MCF 10A (cell line): ENCODE data around the gene WDPCP. TPM values are rescaled to one million over a fixed set of nuclear protein-coding genes. Genes with fewer than 3 reads are reported as not detected.
"Not testable (repeated sequence)": the region's sequence is repeated elsewhere in the genome, so short reads cannot be mapped to it uniquely, and the experiment has no call there.

Experiments used
- BruUV-seq: library from RNA; stranded (reverse); fragments of 400-500 nt; replicated peaks from 2 replicates; lab custom pipeline; 2021; lab: Mats Ljungman, UMichigan
- CTCF ChIA-PET: fragments of 300-600 bp; sonication (Branson Sonifier 250); formaldehyde crosslinking; extraction: SDS; loops from one replicate; lab custom pipeline; 2021; ENCODE audit warnings: antibody characterized with exemption, inconsistent platforms; lab: Yijun Ruan, JAX
- POLR2A ChIA-PET: fragments of 300-600, 350-650 bp; sonication (Branson Sonifier 250); formaldehyde crosslinking; extraction: SDS; loops from one replicate; lab custom pipeline; 2020; ENCODE audit warnings: antibody characterized with exemption, inconsistent platforms; lab: Yijun Ruan, JAX
- DNase-seq: peaks from one replicate; pipeline ENCODE4 v3.0.0-alpha.2; 2018; ENCODE audit not compliant: unreplicated experiment
- H3K27ac Mint-ChIP-seq: one replicate; pipeline ENCODE4 v1.8.0; 2022; ENCODE audit warnings: mild to moderate bottlenecking, low read depth, mixed read lengths; ENCODE audit not compliant: unreplicated experiment
- H3K27me3 Mint-ChIP-seq: one replicate; pipeline ENCODE4 v1.8.0; 2022; ENCODE audit warnings: mixed read lengths; ENCODE audit not compliant: insufficient read depth, unreplicated experiment
- H3K36me3 Mint-ChIP-seq: one replicate; pipeline ENCODE4 v1.8.0; 2022; ENCODE audit warnings: mild to moderate bottlenecking, moderate library complexity, mixed read lengths; ENCODE audit not compliant: insufficient read depth, unreplicated experiment
- H3K4me1 Mint-ChIP-seq: one replicate; pipeline ENCODE4 v1.8.0; 2022; ENCODE audit warnings: mixed read lengths; ENCODE audit not compliant: insufficient read depth, unreplicated experiment
- H3K4me3 Mint-ChIP-seq: one replicate; pipeline ENCODE4 v1.8.0; 2022; ENCODE audit warnings: mild to moderate bottlenecking, moderate library complexity, mixed read lengths; ENCODE audit not compliant: unreplicated experiment
- H3K9me3 Mint-ChIP-seq: one replicate; pipeline ENCODE4 v1.8.0; 2022; ENCODE audit warnings: mixed read lengths; ENCODE audit not compliant: unreplicated experiment
- intact Hi-C: fragments of 100-400 bp; cut with micrococcal nuclease; formaldehyde crosslinking; loops from 2 replicates; pipeline ENCODE4 v1.14.1; 2022
- total RNA-seq: library from RNA; stranded (reverse); gene quantifications from 2 replicates; pipeline ENCODE4 v1.2.3, GENCODE V29; 2022
- TF ChIP-seq, protein P1 (sequence below): fragments of 200-600 bp; IDR thresholded peaks from one replicate; pipeline ENCODE4 v1.8.0; 2022; ENCODE audit warnings: antibody characterized with exemption, mild to moderate bottlenecking; ENCODE audit not compliant: unreplicated experiment

The WDPCP gene
- total RNA-seq, 1 experiment from 2014 or later, result 6.9 TPM

- no TSS peak for BruUV-seq
Measured at GRCh38 chr2:63326473-63326872, 261.8 kb downstream of the WDPCP start.

GRCh38 chr2:63323662-63324061, 264.6 kb downstream of the WDPCP start:
- BruUV-seq, CTCF ChIA-PET, POLR2A ChIA-PET: not testable (repeated sequence)

More at GRCh38 chr2:63326473-63326872, 261.8 kb downstream of the WDPCP start:
- intact Hi-C loops, result no loop called here
- Mint-ChIP-seq H3K36me3 (no peaks in the 10 kb centered on the region), H3K9me3 (no peaks in the 10 kb centered on the region), H3K27ac (no peak overlapping the region), H3K4me3 (no peak overlapping the region), H3K4me1 (no peaks in the 10 kb centered on the region), H3K27me3 (no peaks in the 10 kb centered on the region)
- DNase-seq, result no peak
- ChIA-PET POLR2A (no interaction called here), CTCF (no interaction called here)
- TF ChIP-seq, protein P1, sequence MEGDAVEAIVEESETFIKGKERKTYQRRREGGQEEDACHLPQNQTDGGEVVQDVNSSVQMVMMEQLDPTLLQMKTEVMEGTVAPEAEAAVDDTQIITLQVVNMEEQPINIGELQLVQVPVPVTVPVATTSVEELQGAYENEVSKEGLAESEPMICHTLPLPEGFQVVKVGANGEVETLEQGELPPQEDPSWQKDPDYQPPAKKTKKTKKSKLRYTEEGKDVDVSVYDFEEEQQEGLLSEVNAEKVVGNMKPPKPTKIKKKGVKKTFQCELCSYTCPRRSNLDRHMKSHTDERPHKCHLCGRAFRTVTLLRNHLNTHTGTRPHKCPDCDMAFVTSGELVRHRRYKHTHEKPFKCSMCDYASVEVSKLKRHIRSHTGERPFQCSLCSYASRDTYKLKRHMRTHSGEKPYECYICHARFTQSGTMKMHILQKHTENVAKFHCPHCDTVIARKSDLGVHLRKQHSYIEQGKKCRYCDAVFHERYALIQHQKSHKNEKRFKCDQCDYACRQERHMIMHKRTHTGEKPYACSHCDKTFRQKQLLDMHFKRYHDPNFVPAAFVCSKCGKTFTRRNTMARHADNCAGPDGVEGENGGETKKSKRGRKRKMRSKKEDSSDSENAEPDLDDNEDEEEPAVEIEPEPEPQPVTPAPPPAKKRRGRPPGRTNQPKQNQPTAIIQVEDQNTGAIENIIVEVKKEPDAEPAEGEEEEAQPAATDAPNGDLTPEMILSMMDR, result no peak

DNA sequence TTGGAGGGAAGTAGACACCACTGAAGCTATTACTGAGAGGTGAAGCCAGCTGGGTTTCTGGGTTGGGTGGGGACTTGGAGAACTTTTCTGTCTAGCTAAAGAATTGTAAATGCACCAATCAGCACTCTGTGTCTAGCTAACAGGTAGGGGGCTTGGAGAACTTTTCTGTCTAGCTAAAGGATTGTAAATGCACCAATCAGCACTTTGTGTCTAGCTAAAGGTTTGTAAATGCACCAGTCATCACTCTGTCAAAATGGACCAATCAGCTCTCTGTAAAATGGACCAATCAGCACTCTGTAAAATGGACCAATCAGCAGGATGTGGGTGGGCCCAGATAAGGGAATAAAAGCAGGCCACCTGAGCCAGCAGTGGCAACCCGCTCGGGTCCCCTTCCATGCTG, 266.3 kb downstream of the WDPCP start:
- CTCF ChIA-PET, result interaction anchor here (0.7 kb wide), 2 partner anchors 87 to 166 kb away, joined by 3 read pairs; no protein-coding TSS in a partner anchor
- H3K4me3 Mint-ChIP-seq, H3K27me3 Mint-ChIP-seq, BruUV-seq, H3K36me3 Mint-ChIP-seq, intact Hi-C loops, POLR2A ChIA-PET, H3K9me3 Mint-ChIP-seq, DNase-seq, H3K4me1 Mint-ChIP-seq, H3K27ac Mint-ChIP-seq: not testable (repeated sequence)

More at GRCh38 chr2:63323662-63324061, 264.6 kb downstream of the WDPCP start:
- H3K27me3 Mint-ChIP-seq, intact Hi-C loops, H3K9me3 Mint-ChIP-seq, H3K4me1 Mint-ChIP-seq, H3K4me3 Mint-ChIP-seq, H3K36me3 Mint-ChIP-seq, H3K27ac Mint-ChIP-seq, DNase-seq: not testable (repeated sequence)

GRCh38 chr2:63320669-63321068, 267.6 kb downstream of the WDPCP start:
- Mint-ChIP-seq H3K4me1 (no peaks in the 10 kb centered on the region), H3K27ac (no peak overlapping the region)
- BruUV-seq, result no TSS peak

DNA sequence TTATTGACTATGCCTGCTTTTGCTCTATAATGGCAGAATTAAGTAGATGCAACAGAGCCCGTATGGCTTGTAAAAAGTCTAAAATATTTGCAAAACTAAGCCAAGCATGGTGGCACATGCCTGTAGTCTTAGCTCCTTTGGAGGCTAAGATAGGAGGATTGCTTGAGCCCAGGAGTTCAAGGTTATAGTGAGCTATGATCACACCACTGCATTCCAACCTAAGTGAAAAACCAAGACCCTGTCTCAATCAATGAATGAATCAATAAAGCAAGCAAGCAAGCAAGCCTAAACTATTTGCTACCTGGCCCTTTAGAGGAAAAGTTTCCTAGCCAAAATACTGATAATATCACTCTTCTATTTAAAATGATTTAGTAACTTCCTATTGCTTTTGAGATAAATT, 277.7 kb downstream of the WDPCP start:
- H3K27me3 Mint-ChIP-seq, result no peaks in the 10 kb centered on the region
- peaks cover 18% of the 10 kb centered on the region for H3K9me3 Mint-ChIP-seq
- no peaks in the 10 kb centered on the region for H3K4me1 Mint-ChIP-seq
- intact Hi-C loops, result no loop called here
- TF ChIP-seq, protein P1, result no peak
- no peaks in the 10 kb centered on the region for H3K36me3 Mint-ChIP-seq
- no peak overlapping the region for H3K4me3 Mint-ChIP-seq
- BruUV-seq, result no TSS peak
- no peak for DNase-seq
- POLR2A ChIA-PET, result no interaction called here
- no peak overlapping the region for H3K27ac Mint-ChIP-seq
- CTCF ChIA-PET, result interaction anchor here (0.6 kb wide), 2 partner anchors 392 to 1362 kb away, joined by 3 read pairs; no protein-coding TSS in a partner anchor

More at GRCh38 chr2:63320669-63321068, 267.6 kb downstream of the WDPCP start:
- no peaks in the 10 kb centered on the region for H3K36me3 Mint-ChIP-seq
- DNase-seq, result no peak
- H3K9me3 Mint-ChIP-seq, result peaks cover 7% of the 10 kb centered on the region
- TF ChIP-seq, protein P1, result no peak
- no peaks in the 10 kb centered on the region for H3K27me3 Mint-ChIP-seq
- CTCF ChIA-PET, result no interaction called here
- POLR2A ChIA-PET, result no interaction called here
- intact Hi-C loops, result no loop called here
- no peak overlapping the region for H3K4me3 Mint-ChIP-seq
